ENCODE data around the gene ZNF618. TPM values are rescaled to one million over a fixed set of nuclear protein-coding genes. Genes with fewer than 3 reads are reported as not detected.

The ZNF618 gene
- total and polyA plus RNA-seq, 2 experiments from 2014 or later, result 2.3 to 5.1 TPM

DNA sequence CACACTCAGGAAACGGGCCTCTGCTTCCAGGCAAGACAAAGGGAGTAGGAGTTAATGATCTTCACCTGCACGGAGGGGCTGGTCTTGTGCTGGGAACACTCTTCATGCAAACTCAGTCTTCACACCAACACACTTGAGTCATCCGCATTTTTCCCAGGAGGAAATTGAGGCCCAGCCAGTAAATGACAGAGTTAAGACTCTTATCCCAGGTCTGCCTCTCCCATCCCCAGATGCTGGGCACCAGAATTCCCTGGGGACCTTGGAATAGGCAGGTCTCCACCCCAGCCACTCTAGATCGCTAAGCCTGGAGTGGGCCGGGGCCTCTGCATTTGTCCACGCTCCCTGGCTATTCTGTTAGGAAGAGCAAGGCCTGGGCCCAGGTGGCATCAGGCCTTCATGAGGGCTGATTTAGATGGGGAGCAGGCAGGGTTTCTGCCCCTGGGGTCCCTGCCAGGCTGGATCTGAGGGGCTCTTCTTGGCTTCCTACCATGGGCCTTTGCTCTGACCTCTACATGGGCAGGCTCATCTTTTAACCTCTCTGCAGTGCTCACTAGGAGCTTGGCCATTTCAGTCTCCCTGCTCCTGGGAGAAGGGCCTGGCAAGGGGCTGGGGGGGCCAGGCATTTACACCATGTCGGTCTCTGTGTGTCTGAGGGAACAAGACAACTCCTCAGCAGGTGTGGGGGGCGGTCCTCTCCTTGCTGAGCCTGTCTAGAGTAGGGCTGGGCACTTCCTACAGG is 124.7 kb downstream of the ZNF618 start:
- Histone ChIP-seq H3F3A (ENCODE audit: insufficient read depth) (no peaks in the 10 kb centered on the region), H3K27me3 (replicated peaks; ENCODE audit: insufficient read depth) (no peaks in the 10 kb centered on the region), H3K27ac (no peak overlapping the region), H3K36me3 (ENCODE audit: low read depth) (no peaks in the 10 kb centered on the region), H3K9ac (no peak overlapping the region), H4K20me1 (ENCODE audit: insufficient read depth) (no peaks in the 10 kb centered on the region), H3K4me1 (ENCODE audit: insufficient read depth) (peaks cover 7% of the 10 kb centered on the region; the same call in 1 of the 2 replicates), H3K9me2 (ENCODE audit: insufficient read depth) (no peaks in the 10 kb centered on the region), H3K9me3 (ENCODE audit: low read depth) (no peaks in the 10 kb centered on the region), H3K79me2 (ENCODE audit: insufficient read depth) (no peaks in the 10 kb centered on the region), H2AFZ (no peak overlapping the region), H3K4me2 (ENCODE audit: unreplicated experiment) (no peak overlapping the region), H3K4me3 (no peak overlapping the region)
- DNase-seq, result peak; percentile 33
- in situ Hi-C loops (cut with MboI), result no loop called here
- TF ChIP-seq EZH2 (IDR thresholded peaks at IDR 0.05; ENCODE audit: insufficient read depth, poor library complexity, severe bottlenecking) (no peak), EZH2phosphoT487 (IDR thresholded peaks at IDR 0.05; ENCODE audit: insufficient read depth, low read depth) (no peak)
- WGBS, 2 experiments (ENCODE audit: low coverage in 1 of 2, low lambda C conversion rate in 2 of 2, missing lambda C conversion rate in 2 of 2), result 94 to 96% methylated on average over 8 of the region's 8 CpGs

- Histone ChIP-seq H3K9me3 (ENCODE audit: low read depth) (no peaks in the 10 kb centered on the region), H3K27me3 (replicated peaks; ENCODE audit: insufficient read depth) (no peaks in the 10 kb centered on the region), H3K9me2 (ENCODE audit: insufficient read depth) (no peaks in the 10 kb centered on the region), H3K36me3 (ENCODE audit: low read depth) (no peaks in the 10 kb centered on the region), H3K9ac (no peak overlapping the region), H3F3A (ENCODE audit: insufficient read depth) (no peaks in the 10 kb centered on the region), H2AFZ (no peak overlapping the region), H3K4me2 (ENCODE audit: unreplicated experiment) (no peak overlapping the region), H3K79me2 (ENCODE audit: insufficient read depth) (no peaks in the 10 kb centered on the region), H3K4me3 (no peak overlapping the region), H4K20me1 (ENCODE audit: insufficient read depth) (no peaks in the 10 kb centered on the region), H3K27ac (no peak overlapping the region), H3K4me1 (ENCODE audit: insufficient read depth) (peaks cover 7% of the 10 kb centered on the region; the same call in 1 of the 2 replicates)
- in situ Hi-C loops (cut with MboI), result no loop called here
- TF ChIP-seq EZH2phosphoT487 (IDR thresholded peaks at IDR 0.05; ENCODE audit: insufficient read depth, low read depth) (no peak), EZH2 (IDR thresholded peaks at IDR 0.05; ENCODE audit: insufficient read depth, poor library complexity, severe bottlenecking) (no peak)
- WGBS, 2 experiments (ENCODE audit: low coverage in 1 of 2, low lambda C conversion rate in 2 of 2, missing lambda C conversion rate in 2 of 2), result 64% methylated on average over 3 of the region's 3 CpGs
- no peak for DNase-seq
These were observed 125.2 kb downstream of the ZNF618 start for GRCh38 chr9:114001410-114001685.

DNA sequence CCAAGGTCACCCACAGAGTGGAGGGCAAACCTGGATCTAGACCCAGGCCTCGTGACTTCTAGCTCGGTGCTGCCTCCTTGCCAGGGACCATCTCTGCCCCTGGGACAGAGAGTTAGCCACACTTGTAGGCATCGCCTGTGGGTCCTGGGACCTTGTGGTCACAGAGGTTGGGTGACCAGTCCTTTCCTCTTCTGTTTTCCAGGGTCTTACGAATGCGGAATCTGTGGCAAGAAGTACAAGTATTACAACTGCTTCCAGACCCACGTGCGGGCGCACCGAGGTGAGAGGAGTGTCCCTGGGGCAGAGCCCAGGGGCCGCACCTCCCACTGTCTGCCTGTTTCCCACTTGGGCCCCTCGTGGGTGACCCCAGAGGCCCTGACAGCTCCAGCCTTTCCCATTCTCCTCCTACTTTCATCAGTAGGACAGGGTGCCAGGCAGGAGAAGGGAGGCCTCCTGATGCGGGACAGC is 125.7 kb downstream of the ZNF618 start:
- no peak overlapping the region for H3K9ac ChIP-seq
- in situ Hi-C loops (cut with MboI), result no loop called here
- TF ChIP-seq EZH2phosphoT487 (IDR thresholded peaks at IDR 0.05; ENCODE audit: insufficient read depth, low read depth) (no peak), EZH2 (IDR thresholded peaks at IDR 0.05; ENCODE audit: insufficient read depth, poor library complexity, severe bottlenecking) (no peak)
- H3K9me2 ChIP-seq (ENCODE audit: insufficient read depth), result no peaks in the 10 kb centered on the region
- H3K79me2 ChIP-seq (ENCODE audit: insufficient read depth), result no peaks in the 10 kb centered on the region
- H3F3A ChIP-seq (ENCODE audit: insufficient read depth), result no peaks in the 10 kb centered on the region
- no peak overlapping the region for H2AFZ ChIP-seq
- no peaks in the 10 kb centered on the region for H3K9me3 ChIP-seq (ENCODE audit: low read depth)
- no peak overlapping the region for H3K4me2 ChIP-seq (ENCODE audit: unreplicated experiment)
- peaks cover 7% of the 10 kb centered on the region; the same call in 1 of the 2 replicates for H3K4me1 ChIP-seq (ENCODE audit: insufficient read depth)
- no peaks in the 10 kb centered on the region for H4K20me1 ChIP-seq (ENCODE audit: insufficient read depth)
- no peak for DNase-seq
- H3K27me3 ChIP-seq (replicated peaks; ENCODE audit: insufficient read depth), result no peaks in the 10 kb centered on the region
- WGBS, 2 experiments (ENCODE audit: low coverage in 1 of 2, low lambda C conversion rate in 2 of 2, missing lambda C conversion rate in 2 of 2), result 91 to 92% methylated on average over 11 to 12 of the region's 12 CpGs
- no peak overlapping the region for H3K27ac ChIP-seq
- no peak overlapping the region for H3K4me3 ChIP-seq
- H3K36me3 ChIP-seq (ENCODE audit: low read depth), result no peaks in the 10 kb centered on the region

- peaks cover 7% of the 10 kb centered on the region; the same call in 1 of the 2 replicates for H3K4me1 ChIP-seq (ENCODE audit: insufficient read depth)
- no peak overlapping the region for H3K9ac ChIP-seq
- H3K27ac ChIP-seq, result no peak overlapping the region
- in situ Hi-C loops (cut with MboI), result no loop called here
- DNase-seq, result no peak
- no peaks in the 10 kb centered on the region for H3K79me2 ChIP-seq (ENCODE audit: insufficient read depth)
- H3F3A ChIP-seq (ENCODE audit: insufficient read depth), result no peaks in the 10 kb centered on the region
- 93 to 95% methylated on average over 14 of the region's 14 CpGs for WGBS, 2 experiments (ENCODE audit: low coverage in 1 of 2, low lambda C conversion rate in 2 of 2, missing lambda C conversion rate in 2 of 2)
- no peak overlapping the region for H3K4me3 ChIP-seq
- H4K20me1 ChIP-seq (ENCODE audit: insufficient read depth), result no peaks in the 10 kb centered on the region
- no peak for TF ChIP-seq EZH2phosphoT487 (IDR thresholded peaks at IDR 0.05; ENCODE audit: insufficient read depth, low read depth)
- no peaks in the 10 kb centered on the region for H3K36me3 ChIP-seq (ENCODE audit: low read depth)
- no peak overlapping the region for H2AFZ ChIP-seq
- no peaks in the 10 kb centered on the region for H3K9me2 ChIP-seq (ENCODE audit: insufficient read depth)
- no peaks in the 10 kb centered on the region for H3K9me3 ChIP-seq (ENCODE audit: low read depth)
- H3K27me3 ChIP-seq (replicated peaks; ENCODE audit: insufficient read depth), result no peaks in the 10 kb centered on the region
- H3K4me2 ChIP-seq (ENCODE audit: unreplicated experiment), result no peak overlapping the region
These were observed 126.3 kb downstream of the ZNF618 start for GRCh38 chr9:114002271-114002985.
